Hepatocyte (in vitro differentiated cells): ENCODE results near the gene UBN1. TPM values are rescaled to one million over a fixed set of nuclear protein-coding genes. Genes with fewer than 3 reads are reported as not detected.

Source experiments
- DNase-seq: peaks from one replicate; pipeline ENCODE4 v3.0.0-alpha.2; 2016; ENCODE audit warnings: low spot score
- H2AFZ ChIP-seq: fragments of 200-600 bp; sonication (generic); 2 replicates; pipeline ENCODE4 v1.6.0; 2016; ENCODE audit warnings: antibody characterized with exemption, mild to moderate bottlenecking
- H3K27ac ChIP-seq: fragments of 200-600 bp; sonication (generic); 2 replicates; pipeline ENCODE4 v1.5.1; 2016; ENCODE audit warnings: mild to moderate bottlenecking
- H3K27me3 ChIP-seq: fragments of 200-600 bp; sonication (generic); 2 replicates; pipeline ENCODE4 v1.6.1; 2016
- H3K36me3 ChIP-seq: fragments of 200-600 bp; sonication (generic); replicated peaks from 2 replicates; pipeline ENCODE4 v1.5.1; 2016; ENCODE audit warnings: low read depth; ENCODE audit not compliant: insufficient read depth
- H3K4me1 ChIP-seq: fragments of 200-600 bp; sonication (generic); 2 replicates; pipeline ENCODE4 v1.5.1; 2016; ENCODE audit warnings: mild to moderate bottlenecking, moderate library complexity; ENCODE audit not compliant: insufficient read depth
- H3K4me2 ChIP-seq: fragments of 200-600 bp; sonication (generic); 2 replicates; pipeline ENCODE4 v1.6.0; 2016
- H3K4me3 ChIP-seq: fragments of 200-600 bp; sonication (generic); 2 replicates; pipeline ENCODE4 v1.5.1; 2016; ENCODE audit warnings: mild to moderate bottlenecking
- H3K79me2 ChIP-seq: fragments of 200-600 bp; sonication (generic); 2 replicates; pipeline ENCODE4 v1.6.0; 2017; ENCODE audit warnings: mild to moderate bottlenecking
- H3K9me2 ChIP-seq: fragments of 200-600 bp; sonication (generic); replicated peaks from 2 replicates; pipeline ENCODE4 v1.6.0; 2017; ENCODE audit warnings: mild to moderate bottlenecking; ENCODE audit not compliant: insufficient read depth
- H3K9me3 ChIP-seq: fragments of 200-600 bp; sonication (generic); 2 replicates; pipeline ENCODE4 v1.5.1; 2016; ENCODE audit warnings: low read depth, mild to moderate bottlenecking
- H4K20me1 ChIP-seq: fragments of 200-600 bp; sonication (generic); 2 replicates; pipeline ENCODE4 v1.6.0; 2016; ENCODE audit warnings: mild to moderate bottlenecking; ENCODE audit not compliant: insufficient read depth, poor library complexity, severe bottlenecking
- CTCF ChIP-seq: fragments of 200-600 bp; sonication (generic); IDR thresholded peaks from 2 replicates; pipeline ENCODE4 v1.5.1; 2016; ENCODE audit warnings: antibody characterized with exemption, mild to moderate bottlenecking; ENCODE audit not compliant: poor library complexity
- EZH2 ChIP-seq: fragments of 200-600 bp; sonication (generic); IDR thresholded peaks from 2 replicates; pipeline ENCODE4 v1.6.1; 2016; ENCODE audit warnings: antibody characterized with exemption, mild to moderate bottlenecking, borderline replicate concordance
- EZH2phosphoT487 ChIP-seq: fragments of 200-600 bp; sonication (generic); IDR thresholded peaks from one replicate; pipeline ENCODE4 v1.6.1; 2018; ENCODE audit warnings: antibody characterized with exemption, mild to moderate bottlenecking, low read depth, moderate library complexity; ENCODE audit not compliant: unreplicated experiment, severe bottlenecking
- WGBS: methylation state at CpG from one replicate; pipeline ENCODE4 v1.1.6; 2016; ENCODE audit warnings: low lambda C conversion rate; ENCODE audit errors: missing lambda C conversion rate; 5-methylcytosine and 5-hydroxymethylcytosine counted together
- polyA plus RNA-seq: library from polyadenylated mRNA; unstranded; fragments of >200 nt; fragmentation: Nextera tagmentation; extraction: Ambion mirVana; gene quantifications from 2 replicates; pipeline ENCODE4 v1.2.1, GENCODE V29; 2016
- total RNA-seq: library from RNA; depleted of rRNA; stranded (reverse); fragments of >200 nt; gene quantifications from 2 replicates; pipeline ENCODE4 v1.2.3, GENCODE V29; 2014

Gene UBN1
- total and polyA plus RNA-seq, 2 experiments from 2014 or later: 19.1 to 28.1 TPM

GRCh38 chr16:4890026-4890425, 42.7 kb downstream of the UBN1 start:
- Histone ChIP-seq H3K79me2 (no peaks in the 10 kb centered on the region), H3K27me3 (no peaks in the 10 kb centered on the region), H4K20me1 (no peaks in the 10 kb centered on the region), H3K27ac (no peak overlapping the region), H3K9me3 (no peaks in the 10 kb centered on the region), H3K4me3 (no peak overlapping the region), H2AFZ (no peak overlapping the region), H3K4me2 (no peak overlapping the region), H3K9me2 (no peaks in the 10 kb centered on the region), H3K36me3 (no peaks in the 10 kb centered on the region), H3K4me1 (peaks cover 13% of the 10 kb centered on the region)
- 94% methylated on average over 11 of the region's 11 CpGs for WGBS
- TF ChIP-seq EZH2phosphoT487: no peak
- TF ChIP-seq CTCF: no peak
- no peak for TF ChIP-seq EZH2
- no peak for DNase-seq

GRCh38 chr16:4890686-4891085, 43.4 kb downstream of the UBN1 start:
- no peak for TF ChIP-seq EZH2
- no peak for TF ChIP-seq CTCF
- no peak for TF ChIP-seq EZH2phosphoT487
- DNase-seq: no peak
- WGBS: 97% methylated on average over 16 of the region's 16 CpGs
- Histone ChIP-seq H3K27ac (no peak overlapping the region), H3K79me2 (no peaks in the 10 kb centered on the region), H3K4me3 (no peak overlapping the region), H3K4me2 (no peak overlapping the region), H3K4me1 (peaks cover 13% of the 10 kb centered on the region), H3K27me3 (no peaks in the 10 kb centered on the region), H3K36me3 (no peaks in the 10 kb centered on the region), H3K9me3 (no peaks in the 10 kb centered on the region), H2AFZ (no peak overlapping the region), H4K20me1 (no peaks in the 10 kb centered on the region), H3K9me2 (no peaks in the 10 kb centered on the region)

GRCh38 chr16:4891097-4891885, 44.0 kb downstream of the UBN1 start:
- WGBS: 90% methylated on average over 16 of the region's 16 CpGs

More at GRCh38 chr16:4891097-4891885, 44.0 kb downstream of the UBN1 start:
- no peak for DNase-seq
- Histone ChIP-seq H2AFZ (no peak overlapping the region), H3K4me1 (peaks cover 13% of the 10 kb centered on the region), H3K27ac (no peak overlapping the region), H4K20me1 (no peaks in the 10 kb centered on the region), H3K4me2 (no peak overlapping the region), H3K4me3 (no peak overlapping the region), H3K27me3 (no peaks in the 10 kb centered on the region), H3K79me2 (no peaks in the 10 kb centered on the region), H3K9me3 (no peaks in the 10 kb centered on the region), H3K36me3 (no peaks in the 10 kb centered on the region), H3K9me2 (no peaks in the 10 kb centered on the region)
- no peak for TF ChIP-seq EZH2phosphoT487
- TF ChIP-seq CTCF: no peak
- TF ChIP-seq EZH2: no peak
